ENCODE measurements around the gene MAGI1. TPM values are rescaled to one million over a fixed set of nuclear protein-coding genes. Genes with fewer than 3 reads are reported as not detected.

The MAGI1 gene
- total RNA-seq, 1 donor from 2014 or later, result 45.8 TPM

DNA sequence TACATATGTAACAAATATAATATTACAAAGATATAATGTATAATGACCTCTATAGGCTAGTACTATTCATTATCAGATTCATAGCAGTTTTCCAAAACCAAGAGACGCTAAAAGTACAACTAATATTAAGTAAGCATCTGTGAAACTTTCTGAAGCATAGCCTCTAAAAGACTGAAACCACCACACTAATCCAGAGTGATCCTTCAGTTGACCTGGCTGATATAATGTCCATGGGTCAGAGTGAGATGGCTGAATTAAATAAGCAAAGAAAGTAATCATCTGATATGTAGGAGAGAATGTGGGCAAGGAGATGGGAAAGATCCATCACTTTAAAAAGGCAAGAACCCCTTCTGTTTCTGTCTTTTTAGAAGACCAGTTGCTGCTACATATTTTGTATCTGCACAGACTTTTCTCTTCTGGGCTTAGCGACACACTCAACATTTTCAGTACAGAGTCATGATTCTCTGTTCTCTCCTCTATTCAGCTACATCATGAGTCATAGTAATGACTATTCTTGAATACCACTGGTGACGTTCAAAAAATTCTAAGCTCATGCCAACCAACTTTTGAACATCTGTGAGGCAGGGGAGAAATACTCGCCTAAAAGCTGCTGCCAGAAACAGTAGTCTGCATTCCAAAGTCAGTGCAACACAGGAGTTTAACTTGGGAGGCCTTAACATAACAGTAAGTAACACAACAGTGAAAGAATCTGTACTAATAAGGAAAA, 149.6 kb downstream of the MAGI1 start:
- H3K4me3 ChIP-seq, result no peak overlapping the region
- TF ChIP-seq, protein P1, sequence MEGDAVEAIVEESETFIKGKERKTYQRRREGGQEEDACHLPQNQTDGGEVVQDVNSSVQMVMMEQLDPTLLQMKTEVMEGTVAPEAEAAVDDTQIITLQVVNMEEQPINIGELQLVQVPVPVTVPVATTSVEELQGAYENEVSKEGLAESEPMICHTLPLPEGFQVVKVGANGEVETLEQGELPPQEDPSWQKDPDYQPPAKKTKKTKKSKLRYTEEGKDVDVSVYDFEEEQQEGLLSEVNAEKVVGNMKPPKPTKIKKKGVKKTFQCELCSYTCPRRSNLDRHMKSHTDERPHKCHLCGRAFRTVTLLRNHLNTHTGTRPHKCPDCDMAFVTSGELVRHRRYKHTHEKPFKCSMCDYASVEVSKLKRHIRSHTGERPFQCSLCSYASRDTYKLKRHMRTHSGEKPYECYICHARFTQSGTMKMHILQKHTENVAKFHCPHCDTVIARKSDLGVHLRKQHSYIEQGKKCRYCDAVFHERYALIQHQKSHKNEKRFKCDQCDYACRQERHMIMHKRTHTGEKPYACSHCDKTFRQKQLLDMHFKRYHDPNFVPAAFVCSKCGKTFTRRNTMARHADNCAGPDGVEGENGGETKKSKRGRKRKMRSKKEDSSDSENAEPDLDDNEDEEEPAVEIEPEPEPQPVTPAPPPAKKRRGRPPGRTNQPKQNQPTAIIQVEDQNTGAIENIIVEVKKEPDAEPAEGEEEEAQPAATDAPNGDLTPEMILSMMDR (IDR thresholded peaks at IDR 0.05), result no peak
- ATAC-seq (peak; percentile 55), DNase-seq (no peak)
- peaks cover 3% of the 10 kb centered on the region for H3K4me1 ChIP-seq
- no peaks in the 10 kb centered on the region for H3K36me3 ChIP-seq
- no peaks in the 10 kb centered on the region for H3K27me3 ChIP-seq
- no peaks in the 10 kb centered on the region for H3K9me3 ChIP-seq
- H3K27ac ChIP-seq, result no peak overlapping the region
- intact Hi-C loops (cut with DNase I), result no loop called here

DNA sequence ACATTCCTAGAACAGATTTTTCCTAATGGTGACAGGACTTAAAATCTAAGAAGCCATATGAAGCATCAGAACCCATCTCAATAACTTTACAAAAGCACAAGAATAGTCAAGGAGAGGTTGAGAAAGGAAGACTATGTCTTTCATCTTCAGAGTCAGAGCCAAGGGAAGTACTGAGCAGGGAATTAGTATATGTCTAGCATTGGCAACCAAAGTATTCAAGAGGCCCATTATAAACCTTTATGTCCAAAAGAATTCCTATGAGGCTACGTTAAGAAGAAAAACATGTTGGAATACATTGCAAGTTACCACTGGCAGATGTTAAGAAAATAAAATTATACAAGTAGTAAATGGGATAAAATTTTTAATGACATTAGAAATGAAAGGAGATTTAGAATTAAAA, 150.5 kb downstream of the MAGI1 start:
- no peak overlapping the region for H3K4me3 ChIP-seq
- TF ChIP-seq, protein P1 (IDR thresholded peaks at IDR 0.05), result no peak
- no peaks in the 10 kb centered on the region for H3K36me3 ChIP-seq
- H3K4me1 ChIP-seq, result peaks cover 3% of the 10 kb centered on the region
- H3K27me3 ChIP-seq, result no peaks in the 10 kb centered on the region
- no peak for DNase-seq
- H3K27ac ChIP-seq, result no peak overlapping the region
- ATAC-seq, result no peak
- no peaks in the 10 kb centered on the region for H3K9me3 ChIP-seq
- intact Hi-C loops (cut with DNase I), result no loop called here

DNA sequence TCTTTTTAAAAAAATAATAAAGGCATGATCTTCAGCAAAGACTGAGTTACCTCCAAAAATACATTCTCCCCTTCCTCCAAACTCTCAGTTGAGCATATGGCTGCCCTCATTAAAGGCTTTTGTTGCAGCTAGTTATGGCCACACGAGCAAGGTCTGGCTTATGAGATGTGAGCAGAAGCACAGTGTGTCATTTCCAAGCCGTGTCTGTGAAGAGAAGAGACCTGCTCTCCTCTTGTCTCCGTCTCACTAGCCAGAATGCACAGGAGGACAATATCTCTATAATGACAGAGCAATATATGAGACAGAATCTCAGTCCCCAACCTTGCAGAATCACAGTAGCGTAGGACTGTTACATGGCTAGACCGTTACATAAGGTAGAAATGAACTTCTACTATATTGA, 152.3 kb downstream of the MAGI1 start:
- intact Hi-C loops (cut with DNase I), result no loop called here
- Histone ChIP-seq H3K4me3 (no peak overlapping the region), H3K27ac (no peak overlapping the region), H3K27me3 (no peaks in the 10 kb centered on the region), H3K9me3 (no peaks in the 10 kb centered on the region), H3K36me3 (no peaks in the 10 kb centered on the region), H3K4me1 (peaks cover 8% of the 10 kb centered on the region)
- TF ChIP-seq, protein P1 (IDR thresholded peaks at IDR 0.05), result no peak
- no peak for ATAC-seq
- DNase-seq, result no peak

DNA sequence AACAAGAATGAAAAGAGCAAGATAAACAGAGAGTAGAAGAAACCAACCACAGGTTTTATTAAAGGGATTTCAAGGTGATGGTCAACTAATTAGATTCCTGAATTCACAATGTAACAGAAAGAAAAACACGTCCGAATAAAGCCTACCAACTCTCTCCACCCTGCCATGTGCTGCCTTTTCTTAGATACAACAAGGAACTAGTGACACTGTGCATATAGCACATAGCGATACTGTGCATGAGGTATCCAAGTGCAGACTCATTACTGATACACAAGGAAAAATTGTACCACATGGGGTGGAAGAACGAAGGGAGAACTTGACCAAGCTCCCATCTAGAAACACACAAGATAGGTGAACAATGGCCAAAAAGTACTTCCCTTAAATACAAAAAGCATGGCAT, 154.6 kb downstream of the MAGI1 start:
- Histone ChIP-seq H3K4me3 (no peak overlapping the region), H3K27me3 (no peaks in the 10 kb centered on the region), H3K4me1 (peaks cover 8% of the 10 kb centered on the region), H3K36me3 (no peaks in the 10 kb centered on the region), H3K27ac (no peak overlapping the region), H3K9me3 (no peaks in the 10 kb centered on the region)
- DNase-seq (no peak), ATAC-seq (no peak)
- intact Hi-C loops (cut with DNase I), result no loop called here
- TF ChIP-seq, protein P1 (IDR thresholded peaks at IDR 0.05), result no peak

DNA sequence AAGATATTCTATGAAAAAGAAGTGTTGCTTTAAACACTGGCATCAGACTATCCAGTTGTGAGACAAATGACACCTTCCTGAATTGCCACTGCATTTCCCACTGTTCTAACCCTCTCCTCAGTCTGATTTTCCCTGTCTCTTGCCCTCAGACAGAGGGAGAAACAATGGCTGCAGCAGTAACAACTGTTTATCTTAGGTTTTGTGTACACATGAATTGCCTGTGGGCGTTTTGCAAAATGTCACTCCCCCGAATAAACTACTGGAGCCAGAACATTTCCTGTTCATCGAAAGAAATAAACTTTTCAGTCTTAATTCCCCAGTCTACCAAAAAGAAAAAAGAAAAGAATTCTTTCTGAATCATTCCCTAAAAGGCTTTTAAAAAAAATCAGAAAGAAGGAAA, 155.1 kb downstream of the MAGI1 start:
- TF ChIP-seq, protein P1 (IDR thresholded peaks at IDR 0.05), result no peak
- DNase-seq, result no peak
- H3K4me1 ChIP-seq, result peaks cover 8% of the 10 kb centered on the region
- intact Hi-C loops (cut with DNase I), result no loop called here
- H3K9me3 ChIP-seq, result no peaks in the 10 kb centered on the region
- no peaks in the 10 kb centered on the region for H3K36me3 ChIP-seq
- ATAC-seq, result peak; percentile 55
- no peak overlapping the region for H3K4me3 ChIP-seq
- H3K27ac ChIP-seq, result no peak overlapping the region
- H3K27me3 ChIP-seq, result no peaks in the 10 kb centered on the region

DNA sequence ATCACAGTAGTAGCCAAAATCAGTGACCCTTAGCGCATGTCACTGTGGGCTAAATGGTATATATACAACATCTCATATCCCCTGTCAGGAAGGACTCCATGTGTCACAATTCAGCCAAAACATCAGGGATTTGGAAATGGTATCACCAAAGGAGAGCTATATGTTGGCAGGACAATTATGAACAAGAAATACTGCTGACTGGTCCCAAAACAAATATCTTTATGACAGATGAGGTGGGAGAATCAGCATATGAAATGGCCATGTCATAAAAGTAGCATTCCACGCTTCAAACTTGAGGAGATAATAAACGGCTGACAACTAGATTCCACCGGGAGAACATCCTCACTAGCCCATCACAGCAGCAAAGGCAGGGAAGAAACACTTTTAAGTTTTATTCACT, 158.4 kb downstream of the MAGI1 start:
- H3K27me3 ChIP-seq, result no peaks in the 10 kb centered on the region
- H3K4me1 ChIP-seq, result peaks cover 8% of the 10 kb centered on the region
- DNase-seq (no peak), ATAC-seq (no peak)
- H3K4me3 ChIP-seq, result no peak overlapping the region
- TF ChIP-seq, protein P1 (IDR thresholded peaks at IDR 0.05), result no peak
- no peaks in the 10 kb centered on the region for H3K36me3 ChIP-seq
- intact Hi-C loops (cut with DNase I), result no loop called here
- H3K9me3 ChIP-seq, result no peaks in the 10 kb centered on the region
- no peak overlapping the region for H3K27ac ChIP-seq
